Urothelium cell line (cell line): ENCODE data around the gene MRPS31.
A peak's percentile ranks its signal among the peaks of the same experiment; 100 is the strongest.
"Not testable (repeated sequence)": the region's sequence is repeated elsewhere in the genome, so short reads cannot be mapped to it uniquely, and the experiment has no call there.

ENCODE experiments used
- DNase-seq: peaks from one replicate; pipeline ENCODE4 v3.0.0; 2011; ENCODE audit warnings: low spot score, mixed read lengths
- FAIRE-seq: peaks from 2 replicates; lab custom pipeline; 2011; peaks lifted over from hg19 to GRCh38; lab: Jason Lieb, UNC

The MRPS31 gene

GRCh38 chr13:40790154-40790616, 19.2 kb upstream of the MRPS31 start:
- DNase-seq (no peak), FAIRE-seq (no peak)

- FAIRE-seq (no peak), DNase-seq (peak; percentile 85)
These were observed 18.5 kb upstream of the MRPS31 start, which contains the start of gene SLC25A15 for GRCh38 chr13:40789275-40790153. Gene SLC25A15 (plus strand): TSS chr13:40789611. CDS start chr13:40793227, 3,616 bp downstream.

GRCh38 chr13:40788540-40789274, 17.7 kb upstream of the MRPS31 start:
- not testable (repeated sequence) for FAIRE-seq

GRCh38 chr13:40787062-40787461, 16.1 kb upstream of the MRPS31 start:
- DNase-seq (no peak), FAIRE-seq (no peak)

More at GRCh38 chr13:40788540-40789274, 17.7 kb upstream of the MRPS31 start:
- not testable (repeated sequence) for DNase-seq

- no peak for FAIRE-seq
- no peak for DNase-seq
These were observed 15.6 kb upstream of the MRPS31 start for GRCh38 chr13:40786568-40786996.

- FAIRE-seq = no peak
- DNase-seq = no peak
These were observed 13.6 kb upstream of the MRPS31 start for GRCh38 chr13:40784540-40784939.

GRCh38 chr13:40782971-40783370, 12.0 kb upstream of the MRPS31 start:
- FAIRE-seq = not testable (repeated sequence)

GRCh38 chr13:40781717-40782116, 10.7 kb upstream of the MRPS31 start:
- FAIRE-seq (no peak), DNase-seq (no peak)

More at GRCh38 chr13:40782971-40783370, 12.0 kb upstream of the MRPS31 start:
- not testable (repeated sequence) for DNase-seq

- no peak for FAIRE-seq
- DNase-seq = peak; percentile 13
These were observed 9.9 kb upstream of the MRPS31 start for GRCh38 chr13:40780822-40781401.

- FAIRE-seq (no peak), DNase-seq (no peak)
These were observed 8.9 kb upstream of the MRPS31 start for GRCh38 chr13:40779796-40780285.

- DNase-seq (no peak), FAIRE-seq (no peak)
These were observed 8.1 kb upstream of the MRPS31 start for GRCh38 chr13:40779049-40779448.

GRCh38 chr13:40777809-40778175, 6.8 kb upstream of the MRPS31 start:
- FAIRE-seq (no peak), DNase-seq (no peak)

- no peak for FAIRE-seq
- DNase-seq = peak; percentile 18
These were observed 6.3 kb upstream of the MRPS31 start for GRCh38 chr13:40777166-40777808.

- DNase-seq (peak; percentile 10), FAIRE-seq (no peak)
These were observed 5.7 kb upstream of the MRPS31 start for GRCh38 chr13:40776681-40777165.

- DNase-seq = no peak
- FAIRE-seq = no peak
These were observed 5.2 kb upstream of the MRPS31 start for GRCh38 chr13:40776232-40776631.

- DNase-seq (no peak), FAIRE-seq (no peak)
These were observed 3.7 kb upstream of the MRPS31 start for GRCh38 chr13:40774672-40775071.

GRCh38 chr13:40772765-40773473, 1.9 kb upstream of the MRPS31 start:
- no peak for DNase-seq
- FAIRE-seq = no peak

- FAIRE-seq (no peak), DNase-seq (no peak)
These were observed 419 bp downstream of the MRPS31 start for GRCh38 chr13:40770609-40770933.

GRCh38 chr13:40769970-40770369, 1.0 kb downstream of the MRPS31 start:
- no peak for FAIRE-seq

GRCh38 chr13:40765602-40766001, 5.4 kb downstream of the MRPS31 start:
- DNase-seq (no peak), FAIRE-seq (no peak)

More at GRCh38 chr13:40769970-40770369, 1.0 kb downstream of the MRPS31 start:
- no peak for DNase-seq
